Vagina (tissue), 2 donors: ENCODE data around the gene TMEM151A.

ENCODE experiments used
- POLR2A ChIP-seq, 2 donors: fragments of 450-650 bp; IDR thresholded peaks; one replicate each; pipeline ENCODE4 v1.6.1; 2017; ENCODE audit warnings: antibody characterized with exemption in 2 of 2, mild to moderate bottlenecking in 2 of 2, moderate library complexity in 2 of 2
- TF ChIP-seq, protein P1 (sequence below), 3 experiments: fragments of 450-650 bp in 2 of 3; fragments of 200-600 bp in 1 of 3; sonication (generic) in 1 of 3; IDR thresholded peaks; one replicate each; pipeline ENCODE4 v1.5.1; 2017 to 2019; ENCODE audit warnings: antibody characterized with exemption in 3 of 3, mild to moderate bottlenecking in 2 of 3, moderate library complexity in 2 of 3

DNA sequence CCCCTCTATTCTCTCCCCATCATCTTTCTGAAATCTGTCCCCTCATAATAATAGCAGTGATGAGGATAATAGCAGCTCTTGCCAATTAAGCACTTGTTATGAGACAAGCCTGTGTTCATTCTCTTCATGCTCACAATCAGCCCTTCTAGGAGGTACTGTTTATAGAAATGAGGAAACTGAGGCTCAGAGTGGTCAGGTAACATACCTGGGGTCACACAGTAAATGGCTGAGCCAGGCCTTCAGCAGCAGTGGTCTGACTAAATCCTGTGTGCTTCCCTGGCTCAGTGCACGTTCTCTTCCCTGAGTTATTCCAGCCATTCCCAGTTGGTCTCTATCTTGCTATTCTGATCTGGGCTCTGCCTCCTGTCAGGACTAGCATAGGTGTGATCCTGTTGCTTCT, 17.5 kb upstream of the TMEM151A start:
- no peak for TF ChIP-seq POLR2A (IDR thresholded peaks at IDR 0.05)
- TF ChIP-seq, protein P1, sequence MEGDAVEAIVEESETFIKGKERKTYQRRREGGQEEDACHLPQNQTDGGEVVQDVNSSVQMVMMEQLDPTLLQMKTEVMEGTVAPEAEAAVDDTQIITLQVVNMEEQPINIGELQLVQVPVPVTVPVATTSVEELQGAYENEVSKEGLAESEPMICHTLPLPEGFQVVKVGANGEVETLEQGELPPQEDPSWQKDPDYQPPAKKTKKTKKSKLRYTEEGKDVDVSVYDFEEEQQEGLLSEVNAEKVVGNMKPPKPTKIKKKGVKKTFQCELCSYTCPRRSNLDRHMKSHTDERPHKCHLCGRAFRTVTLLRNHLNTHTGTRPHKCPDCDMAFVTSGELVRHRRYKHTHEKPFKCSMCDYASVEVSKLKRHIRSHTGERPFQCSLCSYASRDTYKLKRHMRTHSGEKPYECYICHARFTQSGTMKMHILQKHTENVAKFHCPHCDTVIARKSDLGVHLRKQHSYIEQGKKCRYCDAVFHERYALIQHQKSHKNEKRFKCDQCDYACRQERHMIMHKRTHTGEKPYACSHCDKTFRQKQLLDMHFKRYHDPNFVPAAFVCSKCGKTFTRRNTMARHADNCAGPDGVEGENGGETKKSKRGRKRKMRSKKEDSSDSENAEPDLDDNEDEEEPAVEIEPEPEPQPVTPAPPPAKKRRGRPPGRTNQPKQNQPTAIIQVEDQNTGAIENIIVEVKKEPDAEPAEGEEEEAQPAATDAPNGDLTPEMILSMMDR (IDR thresholded peaks at IDR 0.05): no peak
